Activated CD8-positive, alpha-beta T cell treated with anti-CD3 and anti-CD28 coated beads for 36 hours (primary cell): ENCODE results near the gene ZNF467. TPM values are rescaled to one million over a fixed set of nuclear protein-coding genes. Genes with fewer than 3 reads are reported as not detected.

Experiments
- ATAC-seq: fragments of 200-7000 bp; cut with Tn5 transposase; one replicate; pipeline ENCODE4 v1.10.0; 2021; ENCODE audit warnings: mild to moderate bottlenecking, moderate library complexity
- CTCF ChIA-PET: fragments of 350-600 bp; sonication (Branson Sonifier 250); formaldehyde crosslinking; loops from one replicate; lab custom pipeline; 2021; ENCODE audit warnings: antibody characterized with exemption; lab: Charles Lee
- POLR2A ChIA-PET: fragments of 350-600 bp; sonication (Branson Sonifier 250); formaldehyde crosslinking; loops from one replicate; lab custom pipeline; 2021; ENCODE audit warnings: antibody characterized with exemption; lab: Charles Lee
- DNase-seq: peaks from one replicate; pipeline ENCODE4 v3.0.0-alpha.2; 2020
- H3K27ac Mint-ChIP-seq: one replicate; pipeline ENCODE4 v1.8.0; 2021; ENCODE audit warnings: mild to moderate bottlenecking, mixed read lengths
- H3K27me3 Mint-ChIP-seq: one replicate; pipeline ENCODE4 v1.8.0; 2021; ENCODE audit warnings: mixed read lengths
- H3K36me3 Mint-ChIP-seq: one replicate; pipeline ENCODE4 v1.8.0; 2021; ENCODE audit warnings: low read depth, mixed read lengths
- H3K4me1 Mint-ChIP-seq: one replicate; pipeline ENCODE4 v1.8.0; 2021; ENCODE audit warnings: low read depth, mixed read lengths
- H3K4me3 Mint-ChIP-seq: one replicate; pipeline ENCODE4 v1.8.0; 2021; ENCODE audit warnings: mild to moderate bottlenecking, moderate library complexity, mixed read lengths
- H3K9me3 Mint-ChIP-seq: one replicate; pipeline ENCODE4 v1.8.0; 2021; ENCODE audit warnings: mixed read lengths
- intact Hi-C: fragments of 100-400 bp; cut with micrococcal nuclease; formaldehyde crosslinking; loops from one replicate; pipeline ENCODE4 v1.10.0; 2022
- total RNA-seq, 2 experiments: library from RNA; stranded (reverse); gene quantifications; one replicate each; pipeline ENCODE4 v1.2.3, GENCODE V29; 2021
- TF ChIP-seq, protein P1 (sequence below): fragments of 200-600 bp; IDR thresholded peaks from one replicate; pipeline ENCODE4 v1.8.0; 2022; ENCODE audit warnings: antibody characterized with exemption, mild to moderate bottlenecking

ZNF467 gene
- total RNA-seq, 2 experiments from 2014 or later = 0.09 TPM; not detected in 1

DNA sequence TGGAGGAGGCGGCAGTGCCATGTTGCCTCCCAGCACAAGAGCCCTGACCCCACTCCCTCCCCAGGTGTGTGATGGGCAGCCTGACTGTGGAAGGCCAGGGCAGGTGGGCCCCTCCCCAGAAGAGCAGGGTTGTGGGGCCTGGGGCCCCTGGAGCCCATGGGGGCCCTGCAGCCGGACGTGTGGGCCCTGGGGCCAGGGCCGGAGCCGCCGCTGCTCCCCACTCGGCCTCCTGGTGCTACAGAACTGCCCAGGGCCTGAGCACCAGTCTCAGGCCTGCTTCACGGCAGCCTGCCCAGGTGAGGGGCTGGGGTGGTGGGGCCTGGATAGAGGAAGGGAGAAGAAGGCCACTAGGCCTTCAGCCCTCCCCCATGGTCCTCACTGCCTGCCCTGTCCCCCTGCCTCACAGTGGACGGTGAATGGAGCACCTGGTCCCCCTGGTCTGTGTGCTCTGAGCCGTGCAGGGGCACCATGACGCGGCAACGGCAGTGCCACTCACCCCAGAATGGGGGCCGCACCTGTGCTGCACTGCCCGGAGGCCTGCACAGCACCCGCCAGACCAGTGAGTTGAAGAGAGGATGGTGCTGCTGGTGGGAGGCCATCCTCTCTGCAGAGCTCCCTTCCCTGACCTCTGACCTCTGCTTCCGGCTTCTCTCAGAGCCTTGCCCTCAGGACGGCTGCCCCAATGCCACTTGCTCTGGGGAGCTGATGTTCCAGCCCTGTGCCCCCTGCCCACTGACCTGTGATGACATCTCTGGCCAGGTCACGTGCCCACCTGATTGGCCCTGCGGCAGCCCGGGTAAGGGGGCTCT, 18.2 kb upstream of the ZNF467 start:
- Mint-ChIP-seq H3K4me3 (no peak overlapping the region), H3K4me1 (no peaks in the 10 kb centered on the region), H3K36me3 (no peaks in the 10 kb centered on the region), H3K9me3 (no peaks in the 10 kb centered on the region), H3K27me3 (peaks cover 17% of the 10 kb centered on the region), H3K27ac (no peak overlapping the region)
- intact Hi-C loops = no loop called here
- ChIA-PET CTCF (interaction anchor here (1.5 to 1.9 kb wide), 2 partner anchors 7 to 11 kb away, joined by 4 to 6 read pairs; no protein-coding TSS in a partner anchor), POLR2A (no interaction called here)
- ATAC-seq = no peak
- DNase-seq = no peak
- TF ChIP-seq, protein P1, sequence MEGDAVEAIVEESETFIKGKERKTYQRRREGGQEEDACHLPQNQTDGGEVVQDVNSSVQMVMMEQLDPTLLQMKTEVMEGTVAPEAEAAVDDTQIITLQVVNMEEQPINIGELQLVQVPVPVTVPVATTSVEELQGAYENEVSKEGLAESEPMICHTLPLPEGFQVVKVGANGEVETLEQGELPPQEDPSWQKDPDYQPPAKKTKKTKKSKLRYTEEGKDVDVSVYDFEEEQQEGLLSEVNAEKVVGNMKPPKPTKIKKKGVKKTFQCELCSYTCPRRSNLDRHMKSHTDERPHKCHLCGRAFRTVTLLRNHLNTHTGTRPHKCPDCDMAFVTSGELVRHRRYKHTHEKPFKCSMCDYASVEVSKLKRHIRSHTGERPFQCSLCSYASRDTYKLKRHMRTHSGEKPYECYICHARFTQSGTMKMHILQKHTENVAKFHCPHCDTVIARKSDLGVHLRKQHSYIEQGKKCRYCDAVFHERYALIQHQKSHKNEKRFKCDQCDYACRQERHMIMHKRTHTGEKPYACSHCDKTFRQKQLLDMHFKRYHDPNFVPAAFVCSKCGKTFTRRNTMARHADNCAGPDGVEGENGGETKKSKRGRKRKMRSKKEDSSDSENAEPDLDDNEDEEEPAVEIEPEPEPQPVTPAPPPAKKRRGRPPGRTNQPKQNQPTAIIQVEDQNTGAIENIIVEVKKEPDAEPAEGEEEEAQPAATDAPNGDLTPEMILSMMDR = no peak

DNA sequence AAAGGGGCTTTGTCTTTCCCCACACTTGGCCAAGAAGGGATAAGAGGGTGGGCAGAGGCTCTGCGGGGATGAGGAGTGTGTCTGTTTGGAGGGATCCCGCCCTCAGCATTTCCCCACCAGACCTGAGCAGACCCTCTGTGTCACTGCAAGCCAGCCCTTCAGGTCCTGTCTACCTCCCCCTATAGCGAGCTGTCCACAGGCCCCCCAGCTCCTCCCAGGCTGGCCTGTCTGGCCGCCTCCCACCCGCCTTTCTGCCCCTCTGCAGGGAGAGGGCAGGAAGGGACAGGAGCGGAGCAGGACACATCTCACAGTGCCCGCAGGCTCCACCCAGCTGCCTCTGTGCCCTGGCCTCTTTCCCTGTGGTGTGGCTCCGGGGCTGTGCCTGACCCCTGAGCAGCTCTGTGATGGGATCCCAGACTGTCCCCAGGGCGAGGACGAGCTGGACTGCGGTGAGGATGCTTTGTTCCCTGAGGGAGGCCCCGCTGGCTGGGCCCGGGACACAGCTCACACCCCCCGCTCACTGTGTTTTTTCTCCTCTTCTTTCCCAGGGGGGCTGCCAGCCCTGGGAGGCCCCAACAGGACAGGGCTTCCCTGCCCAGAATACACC, 17.5 kb upstream of the ZNF467 start:
- intact Hi-C loops = no loop called here
- TF ChIP-seq, protein P1 = no peak
- CTCF ChIA-PET = interaction anchor here (1.1 to 1.9 kb wide), 3 partner anchors 8 to 42 kb away, joined by 3 to 6 read pairs (median 4); no protein-coding TSS in a partner anchor

DNA sequence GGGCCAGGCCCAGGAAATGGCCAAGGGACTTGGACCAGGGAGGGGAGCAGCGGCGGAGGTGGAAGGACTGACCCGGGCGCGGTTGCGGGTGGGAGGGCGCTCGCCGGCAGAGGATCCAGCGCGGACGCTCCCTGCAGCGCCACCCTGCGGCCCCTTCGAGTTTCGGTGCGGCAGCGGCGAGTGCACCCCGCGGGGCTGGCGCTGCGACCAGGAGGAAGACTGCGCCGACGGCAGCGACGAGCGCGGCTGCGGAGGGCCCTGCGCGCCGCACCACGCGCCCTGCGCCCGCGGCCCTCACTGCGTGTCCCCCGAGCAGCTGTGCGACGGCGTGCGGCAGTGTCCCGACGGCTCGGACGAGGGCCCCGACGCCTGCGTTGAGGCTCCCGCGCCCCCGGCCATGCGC, 16.8 kb upstream of the ZNF467 start:
- ATAC-seq (peak; percentile 93), DNase-seq (peak; percentile 71)
- no peak overlapping the region for H3K27ac Mint-ChIP-seq
- ChIA-PET CTCF (interaction anchor here (0.6 to 1.9 kb wide), 5 partner anchors 9 to 81 kb away, joined by 3 to 6 read pairs (median 4); no protein-coding TSS in a partner anchor), POLR2A (no interaction called here)
- no peaks in the 10 kb centered on the region for H3K4me1 Mint-ChIP-seq
- no peaks in the 10 kb centered on the region for H3K36me3 Mint-ChIP-seq
- intact Hi-C loops = no loop called here
- H3K9me3 Mint-ChIP-seq = no peaks in the 10 kb centered on the region
- peaks cover 17% of the 10 kb centered on the region for H3K27me3 Mint-ChIP-seq
- TF ChIP-seq, protein P1 = peak; percentile 72
- H3K4me3 Mint-ChIP-seq = no peak overlapping the region

More for the DNA sequence above, 17.5 kb upstream of the ZNF467 start:
- POLR2A ChIA-PET = no interaction called here
- H3K4me1 Mint-ChIP-seq = no peaks in the 10 kb centered on the region
- H3K9me3 Mint-ChIP-seq = no peaks in the 10 kb centered on the region
- ATAC-seq (no peak), DNase-seq (no peak)
- no peaks in the 10 kb centered on the region for H3K36me3 Mint-ChIP-seq
- H3K27ac Mint-ChIP-seq = no peak overlapping the region
- peaks cover 17% of the 10 kb centered on the region for H3K27me3 Mint-ChIP-seq
- H3K4me3 Mint-ChIP-seq = no peak overlapping the region

DNA sequence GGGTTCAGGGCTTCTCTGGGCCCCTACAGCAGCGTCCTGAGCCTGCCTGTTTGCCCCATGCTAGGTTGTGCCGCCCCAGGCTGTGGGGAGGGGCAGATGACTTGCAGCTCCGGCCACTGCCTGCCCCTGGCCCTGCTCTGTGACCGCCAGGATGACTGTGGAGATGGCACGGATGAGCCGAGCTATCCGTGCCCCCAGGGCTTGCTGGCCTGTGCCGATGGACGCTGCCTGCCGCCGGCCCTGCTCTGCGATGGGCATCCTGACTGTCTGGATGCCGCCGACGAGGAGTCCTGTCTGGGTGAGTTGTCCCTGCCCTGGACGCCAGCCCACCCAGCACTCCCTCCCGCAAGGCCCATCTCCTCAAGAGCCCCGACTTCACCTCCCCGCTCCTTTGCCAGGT, 15.7 kb upstream of the ZNF467 start:
- POLR2A ChIA-PET = no interaction called here
- no peaks in the 10 kb centered on the region for H3K36me3 Mint-ChIP-seq
- no peaks in the 10 kb centered on the region for H3K9me3 Mint-ChIP-seq
- DNase-seq (no peak), ATAC-seq (no peak)
- H3K27ac Mint-ChIP-seq = no peak overlapping the region
- H3K27me3 Mint-ChIP-seq = peaks cover 17% of the 10 kb centered on the region
- TF ChIP-seq, protein P1 = no peak
- CTCF ChIA-PET = interaction anchor here (1.5 to 2.4 kb wide), 2 partner anchors 9 to 47 kb away, joined by 5 to 8 read pairs; no protein-coding TSS in a partner anchor
- no peak overlapping the region for H3K4me3 Mint-ChIP-seq
- intact Hi-C loops = no loop called here
- H3K4me1 Mint-ChIP-seq = no peaks in the 10 kb centered on the region
